Astrocyte of the cerebellum (primary cell): ENCODE data around the gene EDNRA.

ENCODE experiments used
- DNase-seq: peaks from one replicate; pipeline ENCODE4 v3.0.0-alpha.2; 2011; ENCODE audit warnings: low read depth
- H3K4me3 ChIP-seq: 2 replicates; pipeline ENCODE4 v1.5.1; 2011; ENCODE audit warnings: mild to moderate bottlenecking, low read depth, low read length, moderate library complexity
- CTCF ChIP-seq: IDR thresholded peaks from 2 replicates; pipeline ENCODE4 v1.5.1; 2012; ENCODE audit warnings: low read length, low read depth, moderate library complexity, mild to moderate bottlenecking; ENCODE audit errors: missing control alignments
- in situ Hi-C: cut with HindIII; loops from 2 replicates; pipeline ENCODE4 v1.10.0; 2017; ENCODE audit warnings: low sequenced_read_pairs

EDNRA gene

GRCh38 chr4:147583876-147584275 lies 103.0 kb downstream of the EDNRA start:
- no peak for TF ChIP-seq CTCF
- no peak for DNase-seq
- in situ Hi-C loops = no loop called here
- H3K4me3 ChIP-seq = no peak overlapping the region

GRCh38 chr4:147586032-147586431 lies 105.1 kb downstream of the EDNRA start:
- in situ Hi-C loops = no loop called here
- TF ChIP-seq CTCF = no peak
- no peak overlapping the region for H3K4me3 ChIP-seq
- no peak for DNase-seq

GRCh38 chr4:147586637-147587036 lies 105.7 kb downstream of the EDNRA start:
- in situ Hi-C loops = no loop called here
- no peak overlapping the region for H3K4me3 ChIP-seq
- DNase-seq = no peak
- no peak for TF ChIP-seq CTCF

GRCh38 chr4:147587041-147587440 lies 106.1 kb downstream of the EDNRA start:
- DNase-seq = no peak
- H3K4me3 ChIP-seq = no peak overlapping the region
- in situ Hi-C loops = no loop called here
- no peak for TF ChIP-seq CTCF

- no peak for DNase-seq
- in situ Hi-C loops = no loop called here
- no peak for TF ChIP-seq CTCF
- no peak overlapping the region for H3K4me3 ChIP-seq
These were observed 108.7 kb downstream of the EDNRA start for GRCh38 chr4:147589586-147589985.

GRCh38 chr4:147590249-147590920 lies 109.5 kb downstream of the EDNRA start:
- peak; percentile 75 for TF ChIP-seq CTCF
- H3K4me3 ChIP-seq = no peak overlapping the region
- peak; percentile 70 for DNase-seq
- in situ Hi-C loops = no loop called here

- no peak for TF ChIP-seq CTCF
- in situ Hi-C loops = no loop called here
- DNase-seq = no peak
- no peak overlapping the region for H3K4me3 ChIP-seq
These were observed 110.2 kb downstream of the EDNRA start for GRCh38 chr4:147591106-147591505.
